Activated T-cell treated with anti-CD3 and anti-CD28 coated beads, Interleukin-2, amount 50 U/mL, for 72 hours (primary cell): ENCODE data around the gene SRGAP2B. TPM values are rescaled to one million over a fixed set of nuclear protein-coding genes. Genes with fewer than 3 reads are reported as not detected.
A peak's percentile ranks its signal among the peaks of the same experiment; 100 is the strongest.
"Not testable (repeated sequence)": the region's sequence is repeated elsewhere in the genome, so short reads cannot be mapped to it uniquely, and the experiment has no call there.

Source experiments
- ATAC-seq, 2 donors: fragments of 150-1000 bp; cut with Tn5 transposase; replicated peaks in 1 of 2; 2 replicates each; pipeline ENCODE4 v1.10.0; 2021; ENCODE audit warnings: moderate library complexity in 2 of 2, mild to moderate bottlenecking in 1 of 2
- DNase-seq, 2 donors: peaks; one replicate each; pipeline ENCODE4 v3.0.0; 2021 to 2022; ENCODE audit warnings: mixed read lengths in 1 of 2
- H3K27ac Mint-ChIP-seq: one replicate; pipeline ENCODE4 v1.8.0; 2022; ENCODE audit warnings: mild to moderate bottlenecking, moderate library complexity, mixed read lengths
- H3K27me3 Mint-ChIP-seq: one replicate; pipeline ENCODE4 v1.8.0; 2022; ENCODE audit warnings: low read depth, mixed read lengths
- H3K36me3 Mint-ChIP-seq, 2 donors: one replicate each; pipeline ENCODE4 v1.8.0; 2022; ENCODE audit warnings: mixed read lengths in 2 of 2, mild to moderate bottlenecking in 1 of 2; ENCODE audit not compliant: insufficient read depth in 2 of 2
- H3K4me1 Mint-ChIP-seq: one replicate; pipeline ENCODE4 v1.8.0; 2022; ENCODE audit warnings: low read depth, mixed read lengths
- H3K4me3 Mint-ChIP-seq, 2 donors: one replicate each; pipeline ENCODE4 v1.8.0; 2022; ENCODE audit warnings: mild to moderate bottlenecking in 2 of 2, mixed read lengths in 2 of 2, moderate library complexity in 2 of 2
- H3K9me3 Mint-ChIP-seq, 2 donors: one replicate each; pipeline ENCODE4 v1.8.0; 2022; ENCODE audit warnings: mixed read lengths in 2 of 2
- total RNA-seq, 2 donors: library from RNA; stranded (reverse); gene quantifications; one replicate each; pipeline ENCODE4 v1.2.3, GENCODE V29; 2022

The SRGAP2B gene
- total RNA-seq, 2 donors from 2014 or later = 22.3 to 34.3 TPM

DNA sequence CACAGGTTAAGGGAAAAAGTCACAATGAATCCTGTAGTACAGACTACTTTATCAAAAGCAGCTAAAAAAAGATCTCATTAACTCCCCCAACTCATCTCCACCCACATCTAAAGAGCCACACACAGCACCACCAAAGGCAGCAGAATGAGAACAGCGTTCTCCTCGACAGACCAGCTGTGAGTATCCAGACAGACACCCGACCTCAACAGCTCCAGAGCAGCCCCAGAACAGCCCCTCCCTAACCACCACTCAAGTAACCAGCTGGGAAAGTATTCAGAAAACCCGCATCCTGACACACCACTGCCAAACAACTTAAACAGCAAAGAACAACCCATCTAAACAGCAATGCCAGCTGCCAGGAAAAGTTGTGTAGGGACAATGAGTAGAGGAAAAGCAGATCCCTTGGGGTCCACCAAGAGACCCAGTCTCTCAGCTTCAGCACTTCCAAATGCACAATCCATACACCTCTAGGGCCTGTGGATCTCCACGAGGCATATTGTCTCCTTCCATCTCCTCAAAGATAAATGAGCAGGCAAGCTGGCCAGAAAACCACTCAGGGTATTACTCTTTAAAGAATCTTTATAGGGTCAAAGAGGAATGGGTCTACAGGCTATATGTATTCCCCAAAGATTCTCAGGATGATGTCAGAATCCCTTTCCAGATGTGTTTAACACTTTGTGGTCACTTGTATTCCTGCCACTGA, 49.4 kb downstream of the SRGAP2B start:
- not testable (repeated sequence) for H3K27me3 Mint-ChIP-seq, H3K27ac Mint-ChIP-seq, H3K36me3 Mint-ChIP-seq, DNase-seq, H3K9me3 Mint-ChIP-seq, H3K4me3 Mint-ChIP-seq, ATAC-seq, H3K4me1 Mint-ChIP-seq

DNA sequence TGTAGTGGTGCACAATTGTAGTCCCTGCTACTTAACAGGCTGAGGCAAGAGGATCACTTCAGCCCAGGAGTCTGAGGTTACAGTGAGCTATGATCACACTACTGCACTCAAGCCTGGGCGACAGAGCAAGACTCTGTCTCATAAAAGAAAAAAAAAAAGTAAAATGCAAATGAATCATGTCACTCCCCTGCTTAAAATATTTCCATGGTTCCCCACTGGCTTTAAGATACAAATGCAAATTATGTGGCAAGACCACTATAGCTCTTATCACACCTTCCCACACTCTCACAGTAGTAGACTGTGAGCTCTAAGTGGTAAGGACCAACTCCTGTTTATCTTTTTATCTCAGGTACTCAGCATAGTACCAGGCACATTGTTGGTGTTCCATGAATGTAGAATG, 53.6 kb downstream of the SRGAP2B start:
- not testable (repeated sequence) for H3K9me3 Mint-ChIP-seq, H3K27me3 Mint-ChIP-seq, H3K4me1 Mint-ChIP-seq, H3K36me3 Mint-ChIP-seq, H3K4me3 Mint-ChIP-seq, H3K27ac Mint-ChIP-seq, DNase-seq
- ATAC-seq = peak; percentile 91 to 94

DNA sequence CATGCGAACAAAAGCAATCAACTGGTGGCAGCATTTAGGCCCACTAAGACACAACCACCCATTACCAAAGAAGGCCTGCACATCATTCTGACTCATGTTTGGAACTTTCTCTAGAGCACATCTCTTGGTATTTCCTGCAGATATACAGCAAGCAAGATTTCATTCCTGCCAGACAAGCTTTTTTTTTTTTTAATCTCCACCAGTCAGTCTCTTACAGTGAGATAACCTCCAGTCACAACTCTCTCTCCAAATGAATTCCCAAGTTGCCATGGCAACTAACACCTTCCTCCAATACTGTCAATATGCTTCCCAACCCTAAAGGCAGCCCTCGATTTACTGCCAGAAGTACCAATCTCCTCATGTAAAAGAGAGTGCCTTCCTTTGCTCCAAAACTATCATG, 59.1 kb downstream of the SRGAP2B start:
- H3K27me3 Mint-ChIP-seq, H3K4me3 Mint-ChIP-seq, H3K36me3 Mint-ChIP-seq, H3K4me1 Mint-ChIP-seq, DNase-seq, H3K27ac Mint-ChIP-seq, H3K9me3 Mint-ChIP-seq: not testable (repeated sequence)
- peak in 1 of 2 donors; percentile 39 for ATAC-seq

DNA sequence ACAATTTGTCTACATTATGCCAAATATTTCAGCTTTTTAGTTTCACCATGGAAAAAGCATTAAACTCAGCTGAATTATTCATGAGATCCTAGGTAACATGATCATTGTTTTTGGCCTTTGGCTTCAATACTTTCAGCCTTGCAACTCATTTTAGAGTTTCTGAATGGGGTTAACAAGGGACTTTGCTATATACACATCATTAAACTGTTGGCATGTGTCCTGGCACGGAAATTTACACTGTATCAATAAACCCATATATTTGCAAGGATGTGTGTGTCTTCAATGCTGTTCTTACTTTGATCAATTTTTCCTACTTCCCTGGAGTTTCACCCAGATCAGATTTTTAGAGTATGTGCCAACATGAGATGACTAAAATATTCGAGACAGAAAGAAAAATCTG, 61.6 kb downstream of the SRGAP2B start:
- not testable (repeated sequence) for H3K27ac Mint-ChIP-seq, DNase-seq, ATAC-seq, H3K4me3 Mint-ChIP-seq, H3K9me3 Mint-ChIP-seq, H3K36me3 Mint-ChIP-seq, H3K4me1 Mint-ChIP-seq, H3K27me3 Mint-ChIP-seq

DNA sequence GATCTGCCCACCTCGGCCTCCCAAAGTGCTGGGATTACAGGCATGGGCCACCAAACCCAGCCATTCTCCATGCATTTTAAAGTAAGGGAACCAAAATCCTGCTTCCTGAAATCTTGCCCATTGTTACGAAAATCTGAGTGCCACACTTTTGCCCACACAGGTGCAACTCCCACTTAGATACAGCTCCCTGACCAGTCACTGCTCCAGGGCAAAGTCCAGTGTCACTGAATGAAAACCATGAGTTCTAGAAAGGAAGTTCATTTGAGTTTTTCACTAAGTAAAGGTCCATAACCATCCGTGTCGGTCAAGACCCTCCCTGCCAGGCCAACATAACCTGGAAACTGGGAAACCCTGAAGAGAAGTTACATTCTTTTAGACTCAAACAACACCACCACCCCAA, 67.9 kb downstream of the SRGAP2B start:
- ATAC-seq, H3K4me3 Mint-ChIP-seq, H3K4me1 Mint-ChIP-seq, DNase-seq, H3K27me3 Mint-ChIP-seq, H3K27ac Mint-ChIP-seq, H3K36me3 Mint-ChIP-seq, H3K9me3 Mint-ChIP-seq: not testable (repeated sequence)

DNA sequence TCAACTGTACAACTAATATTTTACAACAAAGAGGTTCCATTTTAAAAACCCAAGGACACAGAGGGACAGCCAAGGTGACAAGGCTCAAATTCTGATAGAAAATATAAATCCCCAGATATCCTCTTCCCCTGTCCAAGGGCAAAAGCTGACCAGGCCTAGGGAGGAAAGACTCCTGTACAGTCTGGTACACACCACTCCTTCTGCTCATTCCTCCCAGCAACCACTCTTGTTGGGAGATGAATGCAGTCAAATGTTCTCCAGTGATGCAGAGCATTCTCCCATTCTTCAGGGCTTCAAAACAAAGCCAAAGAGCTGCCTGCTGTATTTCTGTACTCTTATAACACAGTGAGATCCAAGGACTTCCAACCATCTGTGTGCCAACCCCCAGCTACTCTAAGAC, 69.8 kb downstream of the SRGAP2B start:
- H3K9me3 Mint-ChIP-seq, H3K27ac Mint-ChIP-seq, H3K4me3 Mint-ChIP-seq, H3K4me1 Mint-ChIP-seq, ATAC-seq, DNase-seq, H3K36me3 Mint-ChIP-seq, H3K27me3 Mint-ChIP-seq: not testable (repeated sequence)

DNA sequence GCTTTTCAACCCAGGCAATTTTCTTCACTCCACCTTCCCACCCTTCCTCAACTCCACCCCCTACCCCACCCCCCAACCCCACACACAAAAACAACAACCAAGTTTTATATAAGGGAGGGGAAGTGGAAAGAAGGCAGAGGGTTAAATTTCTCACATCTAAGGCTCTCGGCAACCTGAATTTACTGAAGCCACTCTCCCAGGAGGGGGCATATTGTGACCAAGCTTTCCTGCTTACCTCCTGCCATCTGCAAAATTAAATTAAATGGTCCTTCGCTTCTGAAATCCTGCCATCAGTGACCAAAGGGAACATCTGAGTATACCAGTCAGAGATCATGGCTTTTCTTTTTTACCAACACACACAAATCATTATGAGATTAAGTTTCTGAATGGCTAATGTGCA, 72.9 kb downstream of the SRGAP2B start:
- not testable (repeated sequence) for H3K4me1 Mint-ChIP-seq, H3K4me3 Mint-ChIP-seq, H3K27ac Mint-ChIP-seq, ATAC-seq, H3K27me3 Mint-ChIP-seq, H3K9me3 Mint-ChIP-seq, DNase-seq, H3K36me3 Mint-ChIP-seq

DNA sequence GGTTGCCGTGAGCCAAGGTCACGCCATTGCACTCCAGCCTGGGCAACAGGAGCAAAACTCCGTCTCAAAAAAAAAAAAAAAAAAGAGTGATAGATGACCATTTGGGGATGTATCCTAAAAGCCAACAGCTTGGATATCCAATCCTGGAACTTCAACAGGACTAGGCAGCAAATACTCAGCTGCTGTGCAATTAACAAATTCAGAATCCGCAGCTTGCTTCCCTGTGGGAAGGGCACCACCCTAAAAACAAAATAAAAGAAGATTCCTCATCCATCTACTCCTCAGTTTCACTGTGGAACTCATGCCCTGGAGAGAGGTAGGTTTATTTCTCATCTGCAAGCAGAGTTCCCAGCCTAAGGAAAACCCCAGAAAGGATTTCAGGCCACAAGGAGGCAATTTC, 73.4 kb downstream of the SRGAP2B start:
- H3K36me3 Mint-ChIP-seq, H3K9me3 Mint-ChIP-seq, ATAC-seq: not testable (repeated sequence)

DNA sequence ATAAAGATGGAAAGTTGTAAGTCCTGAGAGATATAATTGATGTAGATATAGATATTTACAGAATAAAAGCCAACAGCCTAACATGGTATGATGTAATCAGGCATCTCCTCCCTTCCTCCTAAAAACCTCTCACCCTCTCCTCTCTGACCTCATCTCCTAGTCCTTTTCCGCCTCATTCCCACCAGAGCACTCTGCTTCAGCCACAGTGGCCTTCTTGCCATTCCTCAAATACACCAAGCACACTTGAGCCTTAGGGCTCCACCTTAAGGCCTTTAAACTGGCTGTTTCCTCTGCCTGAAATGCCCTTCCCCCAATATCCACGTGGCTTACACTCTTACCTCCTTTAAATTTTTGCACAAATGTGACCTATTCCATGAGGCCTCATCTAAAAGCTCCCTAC, 75.4 kb downstream of the SRGAP2B start:
- not testable (repeated sequence) for H3K9me3 Mint-ChIP-seq, DNase-seq, H3K27me3 Mint-ChIP-seq

More for the DNA sequence above, 73.4 kb downstream of the SRGAP2B start:
- H3K27ac Mint-ChIP-seq, H3K27me3 Mint-ChIP-seq, H3K4me1 Mint-ChIP-seq, DNase-seq, H3K4me3 Mint-ChIP-seq: not testable (repeated sequence)

DNA sequence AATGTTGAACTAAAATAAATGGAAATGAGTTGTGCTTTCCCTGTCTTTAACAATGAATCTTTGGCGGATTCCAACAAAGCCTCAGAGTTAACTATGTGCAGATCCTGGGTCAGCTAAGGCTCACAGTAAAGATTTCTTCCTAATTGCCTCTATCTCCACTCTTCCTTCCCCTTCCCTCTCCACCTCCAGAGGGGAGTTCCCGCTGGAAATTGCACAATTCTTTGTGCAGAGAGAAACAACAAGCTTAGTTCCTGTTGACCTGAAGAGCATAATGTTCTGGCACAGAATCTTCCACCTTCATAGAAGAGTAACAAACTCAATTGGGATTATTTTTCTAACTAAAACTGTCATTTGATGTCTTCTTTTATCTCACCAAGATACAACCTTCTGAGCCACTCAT, 77.4 kb downstream of the SRGAP2B start:
- not testable (repeated sequence) for H3K4me1 Mint-ChIP-seq, H3K36me3 Mint-ChIP-seq, H3K4me3 Mint-ChIP-seq, H3K9me3 Mint-ChIP-seq, H3K27me3 Mint-ChIP-seq, ATAC-seq, H3K27ac Mint-ChIP-seq, DNase-seq

More for the DNA sequence above, 75.4 kb downstream of the SRGAP2B start:
- not testable (repeated sequence) for H3K27ac Mint-ChIP-seq, ATAC-seq, H3K36me3 Mint-ChIP-seq, H3K4me3 Mint-ChIP-seq, H3K4me1 Mint-ChIP-seq

DNA sequence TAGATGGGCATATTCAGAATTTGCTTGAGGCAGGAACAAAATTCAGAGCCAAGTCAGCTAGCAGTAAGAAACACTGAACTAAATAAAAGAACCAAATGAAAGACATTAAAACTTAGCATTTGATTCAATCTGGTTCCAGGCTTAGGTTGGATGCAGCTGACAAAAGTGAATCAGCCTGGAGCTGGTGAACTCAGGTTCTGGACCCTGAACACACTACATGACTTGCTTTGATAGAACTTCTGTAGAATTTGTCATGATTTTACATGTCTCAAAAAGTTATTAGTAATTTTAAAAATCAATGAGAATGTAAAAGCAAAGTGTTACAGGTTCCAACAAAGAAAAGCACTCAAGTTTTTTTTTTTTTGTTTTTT, 78.7 kb downstream of the SRGAP2B start:
- not testable (repeated sequence) for H3K4me3 Mint-ChIP-seq, H3K4me1 Mint-ChIP-seq, H3K9me3 Mint-ChIP-seq, ATAC-seq, H3K36me3 Mint-ChIP-seq, DNase-seq, H3K27ac Mint-ChIP-seq, H3K27me3 Mint-ChIP-seq

DNA sequence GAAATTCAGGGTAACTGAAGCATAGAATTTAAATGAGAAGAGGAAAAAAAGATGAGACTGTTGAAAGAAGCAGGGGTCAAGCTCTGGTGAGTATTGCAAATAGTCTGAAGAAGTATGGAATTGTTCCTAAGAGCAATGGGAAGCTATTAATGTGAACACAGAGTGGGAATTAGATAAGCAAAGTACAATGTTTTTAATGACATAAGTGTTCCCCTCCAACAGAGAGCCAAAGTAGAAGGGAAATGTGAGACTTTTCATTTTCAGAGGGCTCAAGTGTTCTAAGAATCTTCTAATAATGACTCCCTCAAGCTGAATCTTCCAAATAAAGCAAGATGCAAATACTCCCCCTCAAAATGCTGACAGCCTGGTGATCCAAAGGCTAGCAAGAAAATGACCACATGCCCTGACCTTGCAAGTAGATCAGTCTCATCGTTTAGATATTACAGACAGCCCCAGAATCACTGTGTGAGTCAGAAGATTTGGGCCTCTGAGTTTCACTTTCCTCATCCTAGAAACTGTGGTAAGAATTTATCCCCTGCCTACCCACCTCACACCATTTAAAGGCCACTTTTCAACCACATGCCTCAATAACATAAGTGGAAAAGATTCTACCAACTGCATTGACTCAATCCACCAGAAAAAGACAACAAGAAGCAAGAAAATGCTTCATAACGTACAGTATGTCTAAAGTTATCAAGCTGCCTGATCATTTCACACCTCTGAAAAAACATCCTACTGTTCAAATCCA, 79.2 kb downstream of the SRGAP2B start:
- H3K27me3 Mint-ChIP-seq, H3K9me3 Mint-ChIP-seq, H3K27ac Mint-ChIP-seq, H3K36me3 Mint-ChIP-seq, DNase-seq, H3K4me1 Mint-ChIP-seq: not testable (repeated sequence)
- peak overlapping the region in 1 of 2 donors; percentile 17 for H3K4me3 Mint-ChIP-seq
- ATAC-seq = peak; percentile 94 to 97

DNA sequence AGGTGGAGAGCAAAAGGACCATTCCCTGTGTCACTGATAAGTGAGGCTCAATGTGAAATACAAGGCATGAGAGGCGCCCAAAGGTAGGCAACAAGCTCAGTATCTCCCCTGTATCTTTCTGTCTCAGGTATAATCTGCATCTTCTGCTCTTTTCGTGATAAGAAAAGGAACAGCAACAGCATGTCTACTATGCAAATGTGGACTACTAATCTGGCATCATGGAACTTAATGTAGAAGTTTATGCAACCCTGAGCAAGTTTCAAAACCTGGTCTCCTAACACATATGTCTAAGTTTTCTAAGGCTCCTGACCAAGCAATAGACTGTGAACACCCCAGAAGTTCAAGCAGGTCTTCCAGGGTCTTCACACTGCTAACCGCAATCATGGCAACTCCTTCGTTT, 81.8 kb downstream of the SRGAP2B start:
- not testable (repeated sequence) for H3K4me3 Mint-ChIP-seq, H3K27me3 Mint-ChIP-seq, H3K27ac Mint-ChIP-seq, H3K4me1 Mint-ChIP-seq, DNase-seq, H3K36me3 Mint-ChIP-seq, ATAC-seq, H3K9me3 Mint-ChIP-seq

DNA sequence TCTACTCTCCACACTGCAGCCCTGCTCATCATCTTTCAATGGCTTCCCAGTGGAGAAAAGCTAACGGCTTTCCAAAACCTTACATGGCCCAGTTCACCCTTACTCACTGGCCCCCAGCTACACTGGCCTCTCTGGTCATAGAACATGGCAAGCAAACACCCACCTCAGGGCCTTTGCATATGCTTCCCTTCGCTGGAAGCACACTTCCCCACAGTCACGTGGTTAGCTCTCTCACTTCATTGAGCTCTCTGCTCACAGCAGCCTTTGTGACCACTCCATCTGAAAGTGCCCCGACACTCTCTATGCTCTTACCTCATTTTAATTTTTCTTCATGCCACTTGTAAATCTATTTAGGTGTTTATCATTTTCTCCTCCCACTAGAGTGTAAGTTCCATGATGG, 83.3 kb downstream of the SRGAP2B start:
- not testable (repeated sequence) for H3K27me3 Mint-ChIP-seq

More for the DNA sequence above, 83.3 kb downstream of the SRGAP2B start:
- DNase-seq, H3K27ac Mint-ChIP-seq, H3K4me1 Mint-ChIP-seq, H3K9me3 Mint-ChIP-seq, ATAC-seq, H3K36me3 Mint-ChIP-seq, H3K4me3 Mint-ChIP-seq: not testable (repeated sequence)
